HG02840 (cell line): Measurements from ENCODE around the gene FMO3.

Experiments
- ATAC-seq: cut with Tn5 transposase; IDR thresholded peaks from one replicate; pipeline ENCODE4 v1.9.1; 2021; ENCODE audit warnings: mild to moderate bottlenecking, moderate library complexity, moderate number of reproducible peaks; ENCODE audit not compliant: unreplicated experiment, low FRiP score

Gene FMO3

DNA sequence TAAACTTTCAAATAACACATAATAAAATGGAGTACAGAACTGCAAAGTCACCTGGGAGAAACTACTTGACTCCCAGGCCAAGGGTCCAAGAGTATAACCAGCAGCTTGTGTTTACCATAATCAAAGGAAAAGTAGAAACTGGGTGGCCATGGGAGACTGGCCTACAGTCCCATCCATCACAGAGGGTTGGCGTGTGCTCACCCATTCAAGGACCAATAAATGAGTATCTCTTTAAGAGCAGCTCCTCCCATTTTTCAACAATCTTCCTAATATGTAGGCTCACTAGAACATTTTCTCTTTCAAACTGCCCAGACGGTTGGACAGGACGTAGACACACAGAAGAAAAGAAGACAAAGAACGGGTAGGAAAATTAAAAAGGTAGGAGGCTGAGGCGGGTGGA, at the start of gene FMO3:
FMO3 (plus strand) TSS at position 302 of the 400 bp plus-strand sequence. CDS start 1,754 bp downstream, outside the sequence.
- ATAC-seq, result no peak

- no peak for ATAC-seq
Observed at GRCh38 chr1:171048014-171048413, 42.7 kb upstream of the FMO3 start.

DNA sequence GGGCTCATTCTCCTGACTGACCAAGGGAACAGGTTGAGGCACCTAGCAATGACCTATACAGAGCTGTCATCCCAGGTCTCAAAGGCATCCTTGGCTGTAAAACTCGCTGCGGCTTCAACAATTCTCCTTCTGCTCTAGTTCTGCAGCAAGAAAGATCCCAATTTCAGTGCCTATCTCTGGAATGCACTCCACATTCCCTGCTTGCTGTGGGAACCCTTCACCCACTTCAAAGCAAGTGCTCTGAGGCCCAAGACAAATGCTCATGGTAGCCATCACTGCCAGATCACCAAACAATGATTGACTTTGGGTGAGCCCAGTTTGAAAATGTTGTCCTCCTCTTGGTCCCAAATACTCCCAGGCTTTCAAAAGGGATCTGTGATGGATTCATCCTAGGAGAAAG, 37.7 kb upstream of the FMO3 start:
- ATAC-seq, result no peak

DNA sequence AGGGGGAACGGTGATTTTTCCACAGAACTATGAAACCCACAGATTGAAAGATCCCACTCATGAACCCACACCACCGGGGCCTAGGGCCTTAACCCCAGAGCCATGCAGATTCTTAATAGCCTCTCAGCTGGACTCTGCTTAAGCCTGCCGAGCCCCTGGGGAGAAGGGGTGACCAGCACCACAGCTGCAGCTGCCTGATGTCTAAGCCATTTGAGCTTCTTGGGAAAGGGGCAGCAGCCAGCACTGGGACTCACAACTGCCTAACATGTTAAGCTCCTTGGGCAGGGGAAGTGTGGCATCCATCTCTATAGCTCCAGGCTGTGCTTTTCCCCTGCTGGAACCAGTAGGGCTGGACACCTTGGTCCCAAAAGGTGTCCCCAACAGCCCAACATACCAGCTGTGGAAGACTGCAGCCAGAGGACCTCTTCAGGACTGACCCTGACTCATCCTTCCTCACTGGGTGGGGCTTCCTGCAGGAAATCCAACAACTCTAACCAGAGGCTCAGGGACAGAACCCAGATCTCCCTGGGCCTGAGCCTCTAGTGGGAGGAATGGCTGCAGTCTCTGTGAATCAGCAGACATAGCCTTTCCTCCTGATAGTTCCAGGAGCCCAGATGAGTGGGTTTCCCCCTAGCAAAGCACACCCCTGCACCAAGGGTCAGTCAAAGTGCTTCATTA, 34.6 kb upstream of the FMO3 start:
- no peak for ATAC-seq

GRCh38 chr1:171061425-171062143, 29.1 kb upstream of the FMO3 start:
- no peak for ATAC-seq

- no peak for ATAC-seq
Observed at GRCh38 chr1:171062902-171063301, 27.8 kb upstream of the FMO3 start.

GRCh38 chr1:171075041-171075440, 15.7 kb upstream of the FMO3 start:
- ATAC-seq, result no peak

- no peak for ATAC-seq
Observed at GRCh38 chr1:171081314-171081753, 9.4 kb upstream of the FMO3 start.

DNA sequence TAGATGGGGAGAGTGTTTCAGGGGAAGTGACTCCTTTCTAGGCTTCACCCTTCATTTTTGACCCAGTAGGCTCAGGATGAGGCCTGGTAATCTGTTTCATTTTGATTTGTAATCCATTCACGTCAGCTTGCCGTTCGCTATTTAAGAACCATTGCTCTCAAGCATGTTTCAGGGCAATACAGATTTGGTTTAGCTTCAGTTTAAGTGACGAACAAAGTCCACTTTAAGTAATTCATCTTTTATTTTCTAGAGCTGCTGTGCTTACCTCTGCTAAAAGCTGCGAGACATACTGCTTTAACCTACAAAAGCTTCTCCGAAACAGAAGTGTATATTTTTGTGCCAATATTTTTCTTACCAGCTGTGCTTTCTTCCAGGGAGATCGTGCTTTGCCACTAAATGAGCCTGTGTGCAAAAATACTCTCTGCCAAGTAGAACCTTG, 8.9 kb upstream of the FMO3 start:
- ATAC-seq, result no peak

DNA sequence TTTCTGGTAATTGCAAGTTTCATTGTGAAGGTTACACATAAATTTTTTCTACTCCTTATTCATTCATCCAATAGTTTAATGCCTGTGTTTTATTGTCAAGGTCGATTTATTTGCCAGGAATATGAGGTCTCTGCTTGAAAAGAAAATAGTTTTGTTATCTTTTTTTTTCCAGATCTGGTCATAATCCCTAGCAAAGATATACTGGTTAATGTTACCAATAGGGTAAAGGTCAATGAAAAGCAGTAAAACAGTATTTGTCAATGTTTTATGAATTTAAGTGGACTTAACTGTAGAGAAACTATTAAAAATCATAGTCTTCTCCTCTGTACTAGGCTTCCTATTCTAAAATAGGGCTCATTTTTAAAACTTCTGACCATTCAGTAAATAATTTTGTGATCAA, 8.1 kb upstream of the FMO3 start:
- no peak for ATAC-seq

DNA sequence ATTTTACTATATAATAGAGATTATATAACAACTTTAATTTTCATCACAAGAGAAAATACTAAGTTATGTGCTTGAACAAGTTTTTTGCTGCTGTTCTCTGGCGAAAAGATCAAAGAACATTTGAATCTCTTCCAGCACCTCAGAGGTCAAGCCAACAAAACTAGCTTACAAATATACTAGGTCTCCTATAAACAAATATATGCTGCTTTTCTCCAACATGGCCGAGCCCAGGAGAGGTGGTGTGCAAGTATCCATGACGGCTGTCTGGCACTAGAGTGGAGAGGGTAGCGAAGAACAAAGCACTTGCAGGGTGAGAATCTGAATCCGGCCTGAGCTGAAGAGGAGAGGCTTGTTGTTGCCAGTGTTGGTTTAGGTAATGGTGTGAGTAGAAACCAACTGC, 7.5 kb upstream of the FMO3 start:
- ATAC-seq, result no peak

- no peak for ATAC-seq
Observed at GRCh38 chr1:171084091-171084490, 6.6 kb upstream of the FMO3 start.

DNA sequence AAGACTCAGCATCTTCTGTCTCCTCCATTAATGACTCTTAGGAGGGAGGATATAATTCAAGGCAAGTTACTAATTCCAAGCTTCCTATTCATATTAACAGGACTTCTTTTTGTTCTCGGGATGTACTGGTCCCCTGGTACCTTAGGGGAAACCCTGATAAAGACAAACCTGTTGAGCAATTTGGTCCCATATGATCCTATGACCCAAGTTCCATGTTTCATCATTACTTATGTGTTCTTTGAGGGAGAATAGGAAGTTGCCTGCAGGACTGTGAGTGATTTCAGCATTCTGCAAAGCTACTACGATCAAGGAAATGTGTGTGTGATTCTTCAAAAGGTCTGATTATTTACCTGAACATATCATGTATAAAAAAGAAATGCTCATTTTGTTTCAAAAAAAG, 5.8 kb upstream of the FMO3 start:
- no peak for ATAC-seq

GRCh38 chr1:171087896-171088295, 2.8 kb upstream of the FMO3 start:
- no peak for ATAC-seq

DNA sequence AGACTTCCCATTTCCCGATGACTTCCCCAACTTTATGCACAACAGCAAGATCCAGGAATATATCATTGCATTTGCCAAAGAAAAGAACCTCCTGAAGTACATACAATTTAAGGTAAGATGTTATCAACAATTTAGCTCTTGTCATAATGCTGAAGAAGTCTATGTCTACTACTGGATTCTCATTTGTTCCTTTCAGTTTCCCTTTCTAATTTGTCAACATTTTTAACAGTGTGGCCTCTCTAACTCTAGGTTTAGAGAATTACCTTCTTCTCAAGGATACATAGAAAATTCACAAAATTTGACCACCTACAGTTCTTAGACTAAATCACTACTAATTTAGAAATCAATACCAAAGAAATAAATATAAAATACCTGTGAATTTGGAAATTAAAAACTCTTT, 13.2 kb downstream of the FMO3 start:
- ATAC-seq, result no peak

DNA sequence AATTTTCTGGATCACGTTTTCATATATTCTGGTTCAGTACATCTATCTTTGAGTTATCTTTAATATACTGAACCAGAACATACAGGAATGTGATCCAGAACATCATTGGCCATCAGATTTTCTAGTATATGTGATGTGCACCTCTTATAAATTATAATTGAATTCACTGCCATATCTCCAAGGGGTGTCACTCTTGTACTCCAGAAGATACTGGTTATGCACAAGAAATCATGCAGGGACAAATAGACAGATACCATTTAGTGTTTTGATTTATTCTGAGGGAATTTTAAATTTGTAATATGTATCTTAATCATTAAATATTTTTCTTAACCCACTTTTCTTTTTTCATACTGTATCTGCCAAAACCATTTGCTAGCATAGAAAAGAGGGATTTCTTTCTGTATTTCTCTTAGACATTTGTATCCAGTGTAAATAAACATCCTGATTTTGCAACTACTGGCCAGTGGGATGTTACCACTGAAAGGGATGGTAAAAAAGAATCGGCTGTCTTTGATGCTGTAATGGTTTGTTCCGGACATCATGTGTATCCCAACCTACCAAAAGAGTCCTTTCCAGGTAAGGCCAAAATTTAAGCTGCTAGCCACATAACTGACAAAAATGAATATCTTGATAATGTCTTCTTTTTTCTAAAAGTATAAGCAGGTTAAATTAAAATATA, 16.7 kb downstream of the FMO3 start:
- ATAC-seq, result no peak

- ATAC-seq, result no peak
Observed at GRCh38 chr1:171107969-171108368, 17.3 kb downstream of the FMO3 start.

GRCh38 chr1:171109966-171110365, 19.3 kb downstream of the FMO3 start:
- no peak for ATAC-seq

DNA sequence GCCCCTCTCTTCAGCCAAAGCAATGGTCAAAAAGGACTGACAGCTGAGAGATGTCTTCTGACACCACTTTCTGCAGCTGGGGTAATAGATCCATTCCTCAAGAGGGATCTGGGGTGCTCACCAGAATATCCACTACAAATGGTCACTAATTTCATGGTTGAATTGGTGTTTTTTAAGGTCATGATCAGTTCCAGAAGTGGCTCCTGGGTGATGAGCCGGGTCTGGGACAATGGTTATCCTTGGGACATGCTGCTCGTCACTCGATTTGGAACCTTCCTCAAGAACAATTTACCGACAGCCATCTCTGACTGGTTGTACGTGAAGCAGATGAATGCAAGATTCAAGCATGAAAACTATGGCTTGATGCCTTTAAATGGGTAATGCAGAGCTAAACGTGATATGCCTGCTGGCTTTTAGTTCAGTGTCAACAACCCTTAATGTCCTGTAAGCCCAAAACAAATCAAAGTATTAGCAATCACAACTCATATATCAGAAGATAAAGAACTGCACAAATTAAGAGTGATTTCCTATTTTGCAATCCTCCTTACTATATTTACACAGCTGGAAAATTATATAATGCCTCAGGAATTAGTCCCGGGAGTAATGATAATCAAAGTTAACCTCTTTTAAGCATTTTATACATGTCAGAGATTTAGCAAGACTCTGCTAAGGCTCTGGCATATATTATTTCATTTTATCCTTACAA, 20.1 kb downstream of the FMO3 start:
- ATAC-seq, result no peak

- ATAC-seq, result no peak
Observed at GRCh38 chr1:171112119-171112518, 21.4 kb downstream of the FMO3 start.

- ATAC-seq, result no peak
Observed at GRCh38 chr1:171113382-171113781, 22.7 kb downstream of the FMO3 start.
